DMS 273 (cell line): Measurements from ENCODE around the gene TRUB2.
"Not testable (repeated sequence)": the region's sequence is repeated elsewhere in the genome, so short reads cannot be mapped to it uniquely, and the experiment has no call there.

Experiments
- DNase-seq: peaks from one replicate; lab custom pipeline; 2025; ENCODE audit not compliant: unreplicated experiment; lab: John Stamatoyannopoulos, UW

The TRUB2 gene

DNA sequence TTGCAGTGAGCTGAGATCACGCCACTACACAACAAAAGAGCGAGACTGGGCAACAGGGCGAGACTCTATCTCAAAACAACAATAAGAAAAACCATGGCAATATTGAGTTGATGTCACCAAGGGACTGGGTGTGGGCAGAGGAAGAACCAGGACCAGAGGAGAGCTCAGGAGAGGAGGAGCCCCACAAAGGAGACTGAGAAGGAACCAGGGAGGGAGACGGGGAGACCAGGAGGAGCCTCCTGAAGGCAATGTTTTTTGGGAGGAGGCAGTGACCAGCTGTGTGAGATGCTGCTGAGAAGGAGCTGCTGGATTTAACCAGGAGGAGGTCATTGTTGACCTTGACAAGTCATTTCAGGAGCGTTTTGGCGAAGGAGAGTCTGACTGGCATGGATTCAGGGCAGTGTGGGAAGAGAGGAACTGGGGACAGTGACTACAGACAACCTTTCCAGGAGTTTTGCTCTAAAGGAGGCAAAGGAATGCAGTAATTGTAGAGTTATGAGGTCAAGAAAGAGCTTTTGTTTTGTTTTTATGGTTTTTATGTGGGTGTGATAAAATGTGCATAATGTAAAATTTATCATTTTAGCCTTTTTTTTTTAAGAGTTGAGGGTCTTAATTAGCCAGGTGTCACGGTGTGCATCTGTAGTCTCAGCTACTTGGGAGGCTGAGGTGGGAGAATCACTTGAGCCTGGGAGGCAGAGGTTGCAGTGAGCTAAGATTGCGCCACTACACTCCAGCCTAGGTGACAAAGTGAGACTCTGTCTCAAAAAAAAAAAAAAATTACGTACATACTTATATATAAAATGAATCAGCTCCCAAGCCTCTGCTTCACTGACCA is 17.9 kb downstream of the TRUB2 start:
- no peak for DNase-seq

GRCh38 chr9:128298535-128299482 is 23.4 kb downstream of the TRUB2 start:
- no peak for DNase-seq

DNA sequence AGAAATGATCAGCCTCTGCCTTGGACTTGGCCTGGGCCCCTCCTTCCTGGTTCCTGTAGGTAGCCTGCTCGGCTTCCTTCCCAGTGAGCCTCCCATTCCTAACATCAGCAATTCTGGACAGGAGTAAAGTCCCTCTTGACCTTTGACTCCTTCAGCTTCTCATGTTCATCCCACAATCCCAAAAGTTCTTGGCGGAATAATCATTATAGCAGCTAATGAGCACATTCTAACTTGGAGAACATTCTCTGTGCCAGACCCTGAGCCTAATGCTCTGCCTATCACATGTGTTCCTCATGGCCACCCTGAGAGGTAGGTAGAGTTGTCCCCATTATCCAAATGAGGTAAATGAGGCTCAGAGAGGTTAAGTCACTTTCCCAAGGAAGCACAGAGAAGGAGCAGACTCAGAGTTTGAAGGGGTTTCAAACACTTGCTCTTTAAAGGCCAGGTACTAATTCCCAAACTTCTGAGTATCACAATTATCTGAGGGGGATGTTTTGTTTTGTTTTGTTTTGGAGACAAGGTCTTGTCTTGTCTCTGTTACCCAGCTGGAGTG is 24.9 kb downstream of the TRUB2 start:
- DNase-seq, result no peak

GRCh38 chr9:128296340-128297220 is 25.7 kb downstream of the TRUB2 start:
- DNase-seq, result no peak

DNA sequence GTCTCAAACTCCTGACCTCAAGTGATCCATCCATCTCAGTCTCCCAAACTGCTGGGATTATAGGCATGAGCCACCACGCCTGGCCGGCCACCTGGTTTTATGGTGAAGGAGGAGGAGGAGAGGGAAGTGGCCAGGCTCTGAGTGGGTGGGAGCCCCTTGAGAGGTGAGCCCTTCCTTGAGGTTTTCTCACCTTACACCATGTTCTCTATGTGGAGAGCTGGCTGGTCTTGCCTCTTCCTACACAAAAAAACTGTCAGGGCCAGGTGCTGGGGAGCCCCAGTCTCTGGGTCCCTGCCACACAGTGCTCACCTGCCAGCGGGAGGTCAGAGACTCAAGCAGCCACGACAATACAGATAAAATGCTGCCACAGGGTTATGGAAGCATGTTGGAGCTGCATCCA is 28.1 kb downstream of the TRUB2 start:
- no peak for DNase-seq

DNA sequence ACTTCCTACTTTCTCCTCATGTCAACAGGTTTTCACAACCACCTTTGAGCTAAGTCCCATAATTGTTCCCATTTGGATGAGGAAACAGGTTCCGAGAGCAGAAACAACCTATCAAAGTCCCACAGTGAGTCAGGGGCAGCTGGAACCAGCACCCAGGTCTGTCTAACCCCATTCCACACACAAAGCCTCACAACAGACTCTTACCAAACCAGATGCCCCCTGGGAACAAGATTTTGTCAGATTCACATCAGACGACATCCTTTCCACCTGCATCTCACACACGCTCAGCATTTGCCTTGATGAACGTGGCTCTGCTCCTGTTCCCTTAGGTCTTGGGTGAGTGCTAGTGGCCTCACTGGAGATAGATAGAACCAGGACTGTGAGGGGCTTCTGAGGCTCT is 29.2 kb downstream of the TRUB2 start:
- no peak for DNase-seq

DNA sequence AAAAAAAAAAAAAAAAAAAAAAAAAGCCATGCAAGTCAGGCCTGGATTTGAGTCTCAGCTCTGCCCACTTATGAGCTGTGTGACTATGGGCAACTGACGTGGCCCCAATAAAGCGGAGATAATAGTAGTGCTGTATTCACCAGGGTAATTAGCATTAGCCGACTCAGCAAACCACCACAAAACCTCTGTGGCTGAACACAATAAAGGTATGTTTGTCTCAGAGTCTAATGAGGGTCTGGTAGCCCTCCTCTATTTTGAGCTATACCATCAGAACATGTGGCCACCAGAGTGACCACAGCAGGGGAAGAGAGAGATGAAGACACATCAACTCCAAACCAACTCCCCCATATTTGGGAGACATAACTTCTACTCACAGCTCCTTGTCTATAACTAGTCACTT is 30.2 kb downstream of the TRUB2 start:
- no peak for DNase-seq

DNA sequence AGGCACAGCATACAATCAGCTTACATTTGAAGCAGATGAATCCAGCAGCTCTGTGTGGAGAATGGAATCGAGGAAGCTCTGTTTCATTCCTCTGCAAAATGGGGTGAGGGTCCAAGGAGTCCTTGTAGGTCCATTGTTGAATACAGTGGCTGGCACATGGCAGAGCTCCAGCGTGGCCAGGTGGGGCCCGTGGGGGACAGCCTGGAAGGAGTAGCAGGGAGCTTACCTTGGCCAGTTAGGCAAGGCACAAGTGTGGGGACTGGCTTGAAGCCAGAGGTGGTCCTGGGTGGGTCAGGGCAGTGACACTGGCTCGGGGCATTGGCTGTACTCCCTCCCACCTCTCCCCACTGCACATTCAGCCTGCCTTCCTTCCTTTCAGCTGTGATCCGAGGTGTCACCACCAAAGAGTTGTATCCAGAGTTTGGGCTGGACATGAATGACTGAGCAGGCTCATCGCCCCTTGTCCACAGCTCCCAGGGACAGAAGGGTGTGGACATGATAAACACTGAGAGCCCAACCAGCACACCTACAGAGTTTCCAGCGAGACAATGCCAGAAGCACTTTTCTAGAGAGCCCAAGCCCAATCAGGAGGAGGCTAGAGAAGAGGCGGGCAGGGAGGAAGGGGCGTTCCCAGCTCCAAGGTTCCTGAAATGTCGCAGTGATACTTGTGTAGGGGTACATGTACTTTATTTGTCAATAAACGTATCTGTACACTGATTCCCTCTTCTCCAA is 33.8 kb downstream of the TRUB2 start:
- no peak for DNase-seq

- peak; percentile 28 for DNase-seq
Measured at GRCh38 chr9:128286440-128286839, 35.8 kb downstream of the TRUB2 start.

GRCh38 chr9:128285033-128285784 is 37.0 kb downstream of the TRUB2 start:
- DNase-seq, result peak; percentile 22

GRCh38 chr9:128282500-128282899 is 39.7 kb downstream of the TRUB2 start:
- no peak for DNase-seq

DNA sequence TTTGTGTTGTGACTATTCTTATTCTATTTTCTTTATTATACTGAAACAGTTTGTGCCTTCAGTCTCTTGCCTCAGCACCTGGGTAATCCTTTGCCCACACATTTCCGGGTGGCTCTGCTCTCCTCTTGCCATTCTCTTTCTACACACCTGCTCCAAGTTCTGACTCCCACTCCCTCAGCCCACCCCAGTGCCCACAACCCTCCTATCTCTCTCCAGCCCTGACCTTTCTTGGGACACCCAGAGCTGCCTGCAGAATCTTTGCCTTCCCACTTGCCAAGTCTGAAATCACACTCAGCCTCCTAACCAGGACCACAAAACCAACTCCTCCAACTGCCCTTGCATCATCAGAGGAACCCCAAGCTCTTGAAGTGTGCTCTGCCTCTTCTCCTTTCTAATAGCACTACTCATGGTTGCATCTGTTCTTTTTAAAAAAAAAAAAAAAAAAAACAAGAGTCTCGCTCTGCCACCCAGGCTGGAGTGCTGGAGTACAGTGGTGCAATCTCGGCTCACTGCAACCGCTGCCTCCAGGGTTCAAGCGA is 42.1 kb downstream of the TRUB2 start:
- no peak for DNase-seq

- DNase-seq, result not testable (repeated sequence)
Measured at GRCh38 chr9:128279088-128280073, 42.9 kb downstream of the TRUB2 start.

DNA sequence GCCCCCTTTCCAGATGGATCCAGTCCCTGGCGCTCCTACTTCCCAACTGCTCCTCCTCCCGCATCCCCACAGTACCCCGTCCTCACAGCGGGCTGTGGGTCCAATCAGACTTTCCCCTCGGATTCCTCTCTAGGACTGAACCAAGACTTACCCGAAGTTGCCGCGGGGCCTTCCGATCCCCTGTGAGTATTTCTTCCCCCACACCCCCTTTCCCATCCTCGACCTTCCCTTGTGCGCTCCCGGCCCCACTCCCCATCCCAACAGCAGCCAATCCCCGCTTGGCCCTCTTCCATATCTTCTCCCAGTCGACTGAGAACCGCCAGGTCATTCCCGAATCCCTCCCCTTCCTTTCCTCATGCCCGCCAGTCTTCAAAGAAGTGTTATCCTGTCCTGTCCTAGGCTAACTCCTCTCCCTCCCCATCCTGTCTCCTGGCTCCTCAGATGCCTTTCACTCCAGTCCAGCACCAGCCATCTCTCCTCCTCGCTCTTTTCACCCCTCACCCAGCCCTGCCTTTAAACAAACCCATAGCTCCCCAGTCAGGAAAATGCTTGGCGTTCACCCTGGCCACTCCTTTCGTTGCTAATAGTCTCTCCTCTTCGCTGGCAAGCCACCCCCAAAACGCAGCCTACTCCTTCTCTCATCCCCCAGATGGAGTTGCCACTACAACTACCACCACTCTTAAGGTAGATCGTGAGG is 45.5 kb downstream of the TRUB2 start:
- DNase-seq, result peak; percentile 78

DNA sequence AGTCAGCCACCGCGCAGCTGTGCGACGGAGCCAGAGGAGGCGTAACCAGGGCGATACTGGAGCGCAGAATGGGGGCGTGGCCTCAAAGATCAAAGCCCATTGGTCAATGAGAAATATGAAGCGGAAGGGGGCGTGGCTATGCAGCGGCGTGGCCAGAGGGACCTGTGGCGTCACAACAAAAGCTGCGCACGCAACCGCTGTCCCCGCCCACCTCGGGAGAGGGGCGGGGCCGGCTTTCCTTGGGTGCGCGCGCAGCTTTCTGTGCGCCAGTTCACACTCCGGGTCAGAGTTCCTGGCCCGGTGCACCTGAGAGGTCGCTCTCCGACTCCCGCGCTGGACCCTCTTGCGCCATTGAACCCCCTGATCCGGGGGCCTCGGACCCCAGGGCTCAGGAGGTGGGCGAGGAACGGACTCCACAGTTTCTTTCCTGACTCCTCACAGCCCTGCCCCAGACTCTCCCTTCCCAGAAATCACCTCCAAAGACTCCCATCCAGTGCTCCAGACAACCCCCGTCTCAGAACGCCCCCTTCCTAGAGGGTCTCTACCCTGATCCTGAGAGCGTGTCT is 46.2 kb downstream of the TRUB2 start, which contains the start of gene SWI5:
SWI5 (plus strand) TSS at position 269 of the 566 bp plus-strand sequence.
- peak; percentile 99 for DNase-seq

DNA sequence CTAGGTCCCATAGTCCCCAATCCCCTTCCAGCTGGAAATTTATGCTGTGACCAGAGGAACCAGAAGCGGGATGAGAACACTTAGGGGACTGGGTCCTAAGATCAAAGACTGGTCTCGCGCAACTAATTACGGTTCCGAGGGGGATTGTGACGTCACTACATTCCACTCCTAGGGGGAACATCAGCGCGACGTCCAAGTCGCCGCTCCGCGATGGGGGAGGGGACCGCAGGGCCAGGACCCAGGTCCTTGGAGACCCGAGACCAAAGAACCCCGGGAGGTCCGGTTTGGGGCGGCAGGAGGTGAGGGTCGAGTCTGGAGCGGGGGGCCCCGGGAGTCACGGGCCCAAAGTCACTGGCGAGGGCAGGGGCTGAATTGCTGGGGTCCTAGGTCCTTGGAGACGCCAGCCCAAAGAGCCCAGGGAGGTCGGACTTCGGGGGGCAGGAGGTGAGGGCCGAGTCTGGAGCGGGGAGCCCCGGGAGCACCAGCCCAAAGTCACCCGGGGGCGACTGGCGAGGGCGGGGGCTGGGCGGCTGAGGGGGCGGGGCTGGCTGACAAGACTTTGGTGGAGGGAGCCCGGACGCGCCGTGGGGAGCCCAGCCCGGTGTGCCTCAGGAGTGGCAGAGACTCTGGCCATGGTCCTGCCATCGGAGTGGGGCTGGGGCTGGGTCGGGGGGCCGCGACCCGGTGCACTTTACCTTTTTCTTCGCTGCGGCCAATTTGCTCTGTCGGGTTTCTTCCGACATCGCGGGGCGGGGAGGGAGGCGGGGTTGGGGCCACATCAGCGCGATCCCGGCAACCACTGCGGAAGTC is 46.8 kb downstream of the TRUB2 start, which contains the start of gene GOLGA2:
GOLGA2 (minus strand) TSS at position 810 of the 810 bp plus-strand sequence; CDS start at position 779, 31 bp downstream.
- peak; percentile 35 for DNase-seq
